ENCODE measurements around the gene EHBP1.

EHBP1 gene

DNA sequence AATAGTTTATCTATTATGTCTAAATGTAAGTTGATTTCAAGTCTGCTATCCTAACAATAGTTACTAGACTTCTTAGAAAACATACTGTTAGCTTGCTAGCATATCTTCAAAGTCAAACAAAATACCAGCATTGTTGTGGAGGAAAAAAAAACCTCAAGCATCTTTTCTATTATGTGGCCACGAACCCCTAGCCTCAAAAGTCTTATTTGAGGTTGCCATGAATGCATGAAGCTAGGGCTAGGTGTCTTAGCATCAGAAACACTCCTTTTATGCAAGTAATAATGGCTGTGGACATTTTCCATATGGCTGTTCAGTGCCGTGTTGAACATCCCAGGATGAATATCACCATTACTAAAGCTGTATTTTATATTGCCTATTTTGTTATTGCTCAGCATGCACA is 258.5 kb downstream of the EHBP1 start:
- no peak for DNase-seq (ENCODE audit: low read depth)

DNA sequence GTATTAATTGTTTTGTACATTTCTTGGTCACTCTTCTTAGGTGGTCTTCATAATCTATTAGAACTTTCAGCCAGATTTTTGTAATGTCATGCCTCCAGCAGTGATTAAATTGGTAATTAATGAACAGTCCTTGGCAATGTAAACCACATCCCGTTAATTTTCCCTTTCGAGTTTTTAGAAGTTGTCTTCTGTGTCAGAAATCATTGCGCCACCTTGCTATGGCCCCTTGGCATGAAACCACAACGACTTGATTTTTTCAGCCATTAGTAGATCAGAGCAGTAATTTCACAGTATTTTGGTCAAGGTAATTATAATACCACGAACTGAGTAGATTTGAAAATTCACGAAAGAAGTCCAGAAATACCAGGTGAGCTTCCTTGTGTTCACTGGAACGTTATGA is 259.2 kb downstream of the EHBP1 start:
- DNase-seq (ENCODE audit: low read depth): no peak

DNA sequence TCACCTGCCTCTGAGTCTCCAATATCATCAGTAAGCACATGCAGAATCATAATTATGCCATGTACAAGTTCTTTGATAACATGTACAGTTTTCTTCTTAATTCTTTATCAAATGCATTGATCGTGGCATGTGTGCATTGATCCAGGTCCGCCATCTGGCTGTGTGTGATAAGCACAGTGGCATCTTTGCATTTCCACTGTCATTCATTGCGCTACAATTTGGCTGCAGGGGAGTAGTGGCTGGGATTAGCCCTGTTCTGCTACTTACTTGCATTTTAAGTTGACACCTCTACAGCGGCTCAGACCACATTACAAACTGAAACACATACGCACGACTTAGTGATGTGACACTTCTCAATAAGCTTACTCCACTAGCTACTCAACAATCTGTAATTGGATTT is 261.5 kb downstream of the EHBP1 start:
- no peak for DNase-seq (ENCODE audit: low read depth)

DNA sequence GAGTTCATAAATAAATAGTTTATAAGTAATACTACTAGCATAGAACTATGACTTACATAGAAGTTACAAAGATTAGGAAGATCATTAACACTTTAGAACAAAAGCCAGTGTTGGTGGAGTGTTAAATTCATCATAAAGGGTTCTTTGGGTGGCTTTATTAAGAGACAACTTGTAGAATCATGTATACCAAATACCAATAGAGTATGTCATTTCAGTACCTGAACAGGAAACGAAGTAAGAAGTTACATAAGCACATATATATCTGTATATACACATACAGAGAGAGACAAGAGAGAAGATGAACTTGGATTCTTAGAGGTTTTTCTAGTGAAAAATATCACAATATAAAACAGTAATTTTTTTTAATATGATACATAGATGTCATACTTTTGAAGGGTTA is 262.7 kb downstream of the EHBP1 start:
- no peak for DNase-seq (ENCODE audit: low read depth)

DNA sequence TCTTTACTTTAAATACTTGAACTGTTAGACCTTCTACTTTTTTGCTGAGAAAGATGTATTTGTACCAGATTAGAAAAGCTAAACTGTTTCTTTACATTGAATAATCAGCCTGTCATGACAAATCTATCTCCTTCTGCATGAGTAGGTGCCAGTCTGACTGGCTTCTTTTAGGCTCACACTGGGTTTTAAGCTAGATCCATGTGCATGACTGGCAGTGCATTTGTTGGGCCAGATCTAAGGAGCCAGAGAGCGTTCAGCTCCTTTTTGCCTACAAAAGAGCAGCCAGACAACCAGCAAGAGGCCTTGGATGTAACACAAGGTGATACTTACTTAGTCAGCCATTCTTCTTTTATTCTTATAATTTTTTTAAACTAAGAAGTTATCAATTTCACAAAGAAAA is 263.2 kb downstream of the EHBP1 start:
- no peak for DNase-seq (ENCODE audit: low read depth)

DNA sequence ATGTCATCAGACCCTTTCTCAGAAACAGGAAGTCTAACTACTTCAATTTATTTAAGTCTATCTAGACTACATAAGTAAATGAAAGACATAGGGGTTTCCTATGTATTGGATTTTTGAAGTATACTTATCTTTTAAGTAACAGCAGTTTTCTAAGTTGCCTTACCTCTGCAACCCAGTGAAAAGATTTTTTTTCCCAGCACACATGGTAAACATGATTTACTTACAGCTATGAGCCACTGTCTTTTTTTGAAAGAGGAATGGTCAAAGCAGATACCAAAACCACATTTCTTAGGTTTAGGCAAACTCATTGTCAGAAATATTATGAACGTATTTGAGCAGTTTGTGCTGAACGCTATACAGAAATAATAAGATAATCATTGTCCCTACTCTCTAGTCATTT is 266.4 kb downstream of the EHBP1 start:
- no peak for DNase-seq (ENCODE audit: low read depth)

DNA sequence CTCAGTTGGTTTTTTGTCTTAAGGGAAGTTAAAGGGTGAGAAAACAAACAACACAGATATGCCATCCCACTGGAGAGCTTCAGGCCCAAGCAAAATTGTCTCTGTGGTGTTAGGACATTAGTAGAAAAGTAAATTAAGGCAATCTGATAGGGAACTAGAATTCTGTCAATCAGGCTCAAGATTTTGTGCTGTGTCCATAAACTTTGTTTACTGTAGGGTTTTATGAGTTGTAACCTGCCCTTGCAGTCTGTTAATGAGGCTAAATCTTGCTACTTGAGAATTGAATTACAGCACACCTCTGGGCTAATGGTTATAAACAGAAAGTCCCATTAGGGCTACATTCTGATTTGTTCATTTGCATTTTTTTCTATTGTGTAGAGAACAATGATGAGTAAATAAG is 267.1 kb downstream of the EHBP1 start:
- DNase-seq (ENCODE audit: low read depth): no peak

DNA sequence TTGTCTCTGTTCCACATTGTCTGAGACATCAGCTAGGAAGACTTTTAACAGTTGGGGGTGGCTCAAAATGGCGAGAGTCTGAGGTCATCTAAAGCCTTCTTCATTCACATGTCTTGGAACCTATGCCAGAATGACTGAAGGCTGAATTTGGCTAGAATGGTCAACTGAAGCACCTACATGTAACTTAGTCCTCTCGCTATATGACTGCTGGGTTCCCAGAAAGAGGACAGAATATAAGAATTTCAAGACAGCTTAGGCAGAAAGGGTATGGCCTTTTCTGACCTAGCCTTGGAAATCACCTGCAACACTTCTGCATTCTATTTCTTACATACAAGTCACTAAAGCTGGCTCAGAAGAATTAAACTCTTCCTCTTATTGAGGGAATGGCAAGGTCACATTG is 269.5 kb downstream of the EHBP1 start:
- DNase-seq (ENCODE audit: low read depth): no peak

DNA sequence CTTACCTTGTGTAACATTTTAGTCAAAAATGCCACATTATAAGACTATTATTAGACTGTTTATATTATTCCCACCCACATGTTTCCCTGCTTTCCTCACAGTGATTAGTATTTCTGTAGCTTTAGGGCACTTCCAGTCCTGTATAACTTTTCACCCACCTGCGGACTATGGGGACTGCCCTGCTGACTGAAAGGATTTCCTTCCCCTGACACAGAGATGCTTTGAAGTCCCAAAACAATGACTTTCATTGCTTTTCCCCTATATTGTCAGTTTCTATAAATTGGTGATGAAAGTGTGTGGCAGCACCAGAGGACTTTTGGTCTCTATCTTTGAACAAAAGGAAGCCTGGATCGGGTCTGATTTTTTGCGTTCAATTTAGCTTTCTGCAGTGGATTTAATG is 286.1 kb downstream of the EHBP1 start:
- no peak for DNase-seq (ENCODE audit: low read depth)

DNA sequence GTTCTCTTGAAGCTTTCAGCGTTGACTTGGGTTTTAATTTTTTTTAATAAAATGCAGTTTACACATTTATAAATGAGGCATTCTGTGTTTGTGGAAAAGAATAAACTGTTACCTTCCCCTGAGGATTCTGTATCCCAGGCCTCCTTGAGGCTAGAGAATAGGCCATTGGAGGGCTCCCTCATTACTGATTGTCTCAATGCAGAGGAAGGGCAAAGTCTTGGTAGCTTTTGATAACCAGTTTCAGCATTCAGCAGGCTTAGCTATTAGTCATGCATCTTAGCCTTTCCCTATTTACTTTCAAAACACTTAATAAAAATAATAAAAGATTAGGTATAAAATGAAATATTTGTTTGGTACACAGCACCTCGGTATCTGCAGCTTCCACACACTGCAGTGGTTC is 287.0 kb downstream of the EHBP1 start:
- DNase-seq (ENCODE audit: low read depth): no peak

DNA sequence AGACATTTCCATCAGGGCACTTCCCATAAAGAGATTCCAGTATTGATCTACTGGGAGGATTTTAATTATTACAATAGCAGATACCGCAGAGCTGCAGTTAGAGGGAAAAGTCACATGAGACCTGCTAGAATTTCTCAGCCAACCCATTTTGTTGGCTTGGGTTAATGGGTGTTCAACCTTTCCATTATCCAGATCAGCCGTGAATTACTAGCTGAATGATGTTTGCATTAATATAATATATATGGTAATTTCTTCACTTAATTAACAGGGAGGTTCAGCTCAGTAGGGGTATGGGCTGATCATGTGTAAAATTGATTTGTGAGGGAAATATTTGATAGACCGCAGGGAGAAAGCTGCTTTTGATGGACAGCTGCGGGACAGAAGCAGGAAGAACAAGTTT is 288.7 kb downstream of the EHBP1 start:
- DNase-seq (ENCODE audit: low read depth): no peak

DNA sequence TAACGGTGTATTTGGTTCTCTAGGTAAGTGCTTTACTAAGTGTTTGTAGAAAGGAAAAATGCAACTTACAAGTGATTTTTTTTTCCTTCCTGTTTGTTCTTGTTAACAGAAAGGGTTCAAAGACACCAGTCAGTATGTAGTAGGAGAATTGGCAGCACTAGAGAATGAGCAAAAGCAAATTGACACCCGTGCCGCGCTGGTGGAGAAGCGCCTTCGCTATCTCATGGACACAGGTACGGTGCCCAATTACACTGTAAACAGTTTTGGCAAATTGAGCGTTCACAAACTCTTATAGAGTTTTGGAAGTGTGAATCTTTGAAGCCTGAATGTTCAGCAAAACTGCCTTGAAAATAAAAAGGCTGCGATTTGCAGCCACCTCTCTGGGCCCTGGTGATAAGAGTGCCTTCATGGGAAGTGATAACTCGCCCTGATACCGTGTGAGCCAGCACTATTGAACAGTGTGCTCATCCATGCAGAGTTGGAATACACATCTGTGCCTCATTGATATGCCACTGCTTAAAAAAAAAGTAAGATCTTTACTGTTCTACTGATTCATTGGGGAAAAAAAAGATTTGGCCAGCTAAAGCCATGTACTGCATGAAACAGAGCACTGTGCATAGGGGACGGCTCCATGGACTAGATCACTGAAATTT is 291.1 kb downstream of the EHBP1 start:
- DNase-seq (ENCODE audit: low read depth): no peak

DNA sequence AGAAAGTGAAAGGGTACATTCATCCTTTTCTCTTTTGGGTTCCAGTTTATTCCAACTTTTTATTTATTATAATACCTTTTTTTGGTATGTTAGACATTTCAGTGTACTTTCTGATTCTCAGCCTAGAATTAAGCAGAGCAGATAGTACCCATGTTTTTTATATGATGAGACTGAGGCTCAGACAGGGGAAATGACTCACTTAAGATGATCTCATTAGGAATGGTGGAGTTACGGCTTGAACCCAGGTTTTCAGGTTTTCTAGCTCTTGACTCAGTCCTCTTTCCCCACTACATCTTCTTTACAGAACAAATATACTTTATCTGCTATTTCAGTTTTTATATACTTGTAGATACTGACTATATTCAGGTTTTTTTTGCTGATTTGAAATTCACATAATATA is 293.4 kb downstream of the EHBP1 start:
- DNase-seq (ENCODE audit: low read depth): no peak

DNA sequence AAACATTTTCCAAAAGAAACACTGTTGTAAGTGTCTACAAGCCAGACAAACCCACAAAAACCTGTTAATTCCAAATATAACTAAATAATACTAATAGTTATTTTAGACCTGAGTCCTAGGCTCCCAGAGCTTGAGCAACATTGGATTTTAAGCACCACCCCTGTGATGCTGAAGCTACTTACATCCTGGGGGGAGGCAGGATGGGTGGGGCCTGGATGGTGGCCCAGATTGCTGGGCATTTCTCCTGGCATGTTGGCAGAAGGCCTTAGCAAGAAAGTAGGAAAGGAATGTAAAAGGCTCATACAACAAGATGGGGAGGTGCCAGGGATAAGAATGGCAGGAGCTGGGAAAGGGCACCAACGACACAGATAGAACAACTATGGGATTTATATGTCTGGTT is 294.4 kb downstream of the EHBP1 start:
- peak; percentile 8 for DNase-seq (ENCODE audit: low read depth)

DNA sequence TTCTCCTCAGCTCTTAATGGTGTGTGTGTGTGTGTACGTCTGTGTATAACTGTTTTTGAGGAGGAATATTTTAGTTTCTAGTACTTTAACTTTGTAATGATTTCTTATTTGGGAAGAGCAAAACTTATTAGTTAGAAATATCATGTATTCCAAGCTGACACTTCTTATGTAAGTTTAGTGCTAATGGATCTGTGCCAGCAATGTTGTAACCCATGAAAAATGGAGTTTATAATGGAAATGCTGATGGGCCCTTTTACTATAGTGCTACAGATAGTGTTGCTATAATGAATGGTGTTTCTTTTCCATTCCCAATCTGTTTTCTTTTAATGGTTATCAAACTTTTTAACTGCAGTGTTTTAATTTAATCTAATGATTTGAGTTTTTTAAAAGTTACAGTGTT is 295.3 kb downstream of the EHBP1 start:
- peak; percentile 11 for DNase-seq (ENCODE audit: low read depth)

DNA sequence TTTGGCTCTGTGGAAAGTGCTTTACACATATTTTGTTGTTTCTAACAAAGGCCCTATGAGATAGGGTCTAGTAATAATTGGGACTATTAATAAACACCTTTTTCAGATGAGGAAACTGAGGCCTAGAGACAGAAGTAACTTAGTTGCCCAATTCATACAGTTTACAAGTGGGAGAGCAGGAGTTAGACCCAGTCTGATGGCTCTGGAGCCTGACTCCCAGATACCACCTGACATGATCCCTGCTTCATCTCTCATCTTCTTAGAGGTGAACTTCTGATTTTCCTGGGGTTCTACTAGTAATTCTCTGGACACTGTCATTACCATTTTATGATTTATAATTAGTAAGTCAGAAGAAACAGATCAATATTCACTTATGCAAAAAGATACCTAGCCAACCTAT is 296.1 kb downstream of the EHBP1 start:
- DNase-seq (ENCODE audit: low read depth): no peak

DNA sequence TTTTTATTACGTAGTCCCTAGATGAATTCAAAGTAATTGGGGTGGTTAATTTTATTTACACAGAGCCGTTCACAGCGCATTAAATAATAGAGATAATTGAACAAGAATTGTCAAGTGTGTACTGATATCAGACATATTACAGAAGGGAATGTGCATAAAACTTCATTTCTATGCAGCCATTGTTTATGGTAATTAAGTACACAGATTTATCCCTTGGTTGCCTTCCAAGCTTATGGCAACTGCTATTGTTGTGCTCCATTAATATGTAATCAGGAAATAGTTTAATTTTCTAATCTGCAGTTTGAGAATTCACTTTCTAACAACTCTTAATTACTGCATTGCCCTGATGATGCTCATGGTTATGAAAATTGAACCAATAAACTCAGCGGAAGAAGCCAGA is 297.8 kb downstream of the EHBP1 start:
- no peak for DNase-seq (ENCODE audit: low read depth)

DNA sequence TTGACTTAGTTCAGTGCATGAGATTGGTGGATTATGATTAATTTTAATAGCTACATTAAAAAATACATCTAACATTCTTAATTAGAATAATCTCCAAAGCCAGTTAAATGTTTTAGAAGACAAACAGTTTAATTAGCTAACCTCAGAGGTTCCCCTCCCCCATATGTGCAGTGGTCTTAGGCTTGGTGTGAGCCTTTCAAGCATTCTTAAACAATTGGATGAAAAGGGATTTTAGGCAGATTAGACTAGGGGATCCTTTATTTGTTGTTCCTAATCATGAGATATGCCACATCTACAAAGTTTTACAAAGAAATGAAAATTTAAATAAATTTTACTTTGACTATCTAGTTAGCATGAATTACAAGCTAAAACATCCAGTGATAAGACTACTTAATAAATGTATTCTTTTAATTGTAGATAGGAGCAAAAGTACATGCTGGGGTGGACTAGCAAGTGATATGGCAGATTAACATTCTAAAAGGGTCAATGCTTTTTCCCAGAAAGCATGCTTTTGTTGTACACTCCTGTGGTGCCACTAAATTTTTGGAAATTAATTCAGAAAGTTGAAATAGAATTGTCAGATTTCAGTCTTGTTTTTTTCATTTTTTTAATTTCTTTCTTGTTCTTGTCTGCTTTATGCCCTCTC is 302.4 kb downstream of the EHBP1 start:
- no peak for DNase-seq (ENCODE audit: low read depth)

DNA sequence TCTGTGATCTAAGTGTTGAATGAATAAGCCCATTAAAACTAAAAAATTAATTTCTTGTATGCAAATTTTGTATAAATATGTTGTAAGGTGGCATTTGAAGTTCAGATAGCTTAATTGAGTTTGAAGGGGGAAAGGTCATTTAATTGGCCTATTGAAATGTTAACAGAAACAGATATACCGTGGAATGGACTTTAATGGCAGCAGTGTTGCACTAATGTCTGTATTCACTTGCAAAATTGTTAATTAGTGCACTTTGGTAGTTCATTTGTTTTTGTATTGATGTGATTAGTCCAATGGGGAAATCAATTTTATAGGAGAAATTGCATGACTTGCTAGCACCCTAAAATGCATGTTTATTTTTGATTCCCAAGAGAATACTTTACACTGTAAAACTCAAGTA is 303.3 kb downstream of the EHBP1 start:
- no peak for DNase-seq (ENCODE audit: low read depth)

DNA sequence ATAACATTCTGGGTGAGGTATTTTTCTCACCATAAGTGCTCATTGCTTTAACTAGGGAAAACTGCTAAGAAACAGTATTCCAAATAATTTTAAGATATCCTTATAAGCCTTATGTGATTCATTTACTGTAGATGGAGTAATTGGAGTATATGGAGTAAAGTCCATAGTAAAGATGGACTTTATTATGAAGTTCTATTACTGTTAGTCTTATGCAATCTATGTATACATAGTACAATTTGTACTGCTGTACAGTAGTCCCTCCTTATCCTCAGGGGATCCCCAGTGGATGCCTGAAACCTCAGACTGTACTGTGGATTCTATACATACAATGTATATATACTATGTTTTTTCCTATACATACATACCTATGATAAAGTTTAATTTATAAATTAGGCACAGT is 304.0 kb downstream of the EHBP1 start:
- DNase-seq (ENCODE audit: low read depth): no peak

DNA sequence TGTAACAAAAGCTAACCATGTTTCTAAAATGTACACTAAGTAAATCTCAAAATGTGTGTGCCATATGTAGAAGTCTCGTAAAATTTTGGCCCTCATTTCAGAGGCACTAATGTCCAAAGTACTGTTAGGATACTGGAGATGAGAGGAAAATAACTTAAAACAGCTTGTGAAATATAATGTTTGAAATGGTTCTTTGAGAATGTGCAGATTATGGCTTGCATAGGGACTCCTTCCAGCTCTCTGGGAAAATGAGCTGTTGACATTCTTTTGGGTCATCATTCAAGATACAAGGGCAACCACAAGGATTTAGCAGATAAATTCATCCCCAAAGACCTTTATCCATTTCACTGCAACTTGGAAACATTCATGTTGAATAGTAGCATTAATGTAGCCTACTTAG is 307.0 kb downstream of the EHBP1 start:
- no peak for DNase-seq (ENCODE audit: low read depth)

DNA sequence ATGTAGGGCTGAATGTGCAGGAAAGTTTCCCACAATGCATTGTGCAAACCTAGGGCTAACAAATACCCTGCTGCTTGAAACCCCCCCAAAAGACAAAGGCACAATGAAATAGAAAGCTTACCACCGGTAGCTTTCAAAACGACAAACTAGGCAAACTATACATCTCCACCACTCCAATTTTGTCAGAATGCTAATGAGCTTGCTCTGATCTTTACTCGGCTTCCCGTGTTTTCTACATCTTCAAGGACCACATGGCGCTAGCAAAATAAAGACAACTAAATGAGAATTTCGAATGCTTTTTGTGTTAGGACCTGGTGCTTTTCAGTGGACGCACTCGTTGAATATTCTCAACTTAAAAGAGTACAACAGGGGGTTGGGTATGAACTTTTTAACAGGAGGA is 307.9 kb downstream of the EHBP1 start:
- no peak for DNase-seq (ENCODE audit: low read depth)

DNA sequence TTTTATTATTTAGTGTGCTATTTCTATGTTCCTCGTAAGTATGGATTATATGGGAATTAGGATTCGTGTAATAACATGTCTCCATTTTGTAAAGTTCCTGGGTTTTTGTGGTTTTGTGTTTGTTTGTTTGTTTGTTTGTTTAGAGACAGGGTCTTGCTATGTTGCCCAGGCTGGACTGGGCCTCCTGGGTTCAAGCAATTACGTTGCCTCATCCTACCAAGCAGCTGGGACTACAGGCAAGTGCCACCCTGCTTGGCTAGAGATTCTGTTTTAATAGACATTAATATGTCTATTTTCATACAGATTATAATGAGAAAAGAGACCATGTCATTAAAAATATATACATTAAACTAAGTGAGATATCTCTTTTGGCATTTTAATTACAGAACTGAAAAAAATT is 309.9 kb downstream of the EHBP1 start:
- DNase-seq (ENCODE audit: low read depth): no peak

DNA sequence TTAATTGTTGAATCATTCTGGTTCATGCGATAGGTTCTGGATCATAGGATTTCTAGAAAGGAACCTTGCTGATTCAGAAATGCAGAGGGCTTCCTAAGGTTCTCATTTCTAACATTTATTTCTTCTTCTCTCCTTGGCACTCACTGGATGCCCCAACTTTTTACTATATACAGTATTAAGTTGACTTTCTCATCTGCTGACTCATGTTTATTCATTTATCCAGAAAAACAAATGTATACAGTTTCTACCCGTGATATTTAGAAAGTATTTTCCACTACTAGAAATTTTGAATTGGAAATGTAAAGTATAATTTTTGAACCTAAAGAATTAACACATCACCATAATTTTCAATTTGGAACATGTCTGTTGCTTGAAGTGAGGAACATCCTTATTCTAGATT is 312.9 kb downstream of the EHBP1 start:
- no peak for DNase-seq (ENCODE audit: low read depth)

Data from stromal cell of bone marrow (primary cell).